C4-2B (cell line): Measurements from ENCODE around the gene COL23A1.

Experiments used
- H3K27ac ChIP-seq: fragments of 450-650 bp; 2 replicates; pipeline ENCODE4 v1.5.1; 2017
- ZFX ChIP-seq: fragments of 450-650 bp; IDR thresholded peaks from 2 replicates; pipeline ENCODE4 v1.6.1; 2017
- TF ChIP-seq, protein P1 (sequence below): fragments of 450-650 bp; conservative IDR thresholded peaks from 2 replicates; pipeline ENCODE4 v1.5.1; 2017; ENCODE audit warnings: mild to moderate bottlenecking

The COL23A1 gene

DNA sequence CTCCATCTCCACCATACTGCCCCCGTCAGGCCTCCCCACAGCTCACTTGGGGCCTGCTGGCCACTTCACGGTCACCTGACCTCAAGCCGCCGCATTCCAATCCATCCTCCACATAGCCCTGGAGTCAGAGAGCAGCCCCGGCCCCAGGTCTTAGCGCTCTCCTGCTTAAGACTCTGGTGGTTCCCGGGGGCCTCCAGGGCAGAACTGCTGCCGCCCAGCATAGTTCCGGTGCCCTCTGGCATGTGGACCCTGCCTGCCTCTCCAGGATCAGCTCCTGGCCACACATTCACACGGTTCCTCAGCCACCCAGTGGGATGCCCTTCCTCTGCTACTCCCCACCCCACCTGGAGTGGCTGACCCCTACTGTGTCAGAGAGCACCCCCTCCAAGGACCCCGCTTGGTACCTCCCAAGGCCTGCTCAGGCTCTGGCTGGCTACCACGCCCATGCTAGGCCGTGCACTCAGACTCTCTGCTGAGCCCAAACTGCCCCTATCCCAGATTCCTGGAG is 366.3 kb downstream of the COL23A1 start:
- no peak overlapping the region for H3K27ac ChIP-seq
- TF ChIP-seq, protein P1, sequence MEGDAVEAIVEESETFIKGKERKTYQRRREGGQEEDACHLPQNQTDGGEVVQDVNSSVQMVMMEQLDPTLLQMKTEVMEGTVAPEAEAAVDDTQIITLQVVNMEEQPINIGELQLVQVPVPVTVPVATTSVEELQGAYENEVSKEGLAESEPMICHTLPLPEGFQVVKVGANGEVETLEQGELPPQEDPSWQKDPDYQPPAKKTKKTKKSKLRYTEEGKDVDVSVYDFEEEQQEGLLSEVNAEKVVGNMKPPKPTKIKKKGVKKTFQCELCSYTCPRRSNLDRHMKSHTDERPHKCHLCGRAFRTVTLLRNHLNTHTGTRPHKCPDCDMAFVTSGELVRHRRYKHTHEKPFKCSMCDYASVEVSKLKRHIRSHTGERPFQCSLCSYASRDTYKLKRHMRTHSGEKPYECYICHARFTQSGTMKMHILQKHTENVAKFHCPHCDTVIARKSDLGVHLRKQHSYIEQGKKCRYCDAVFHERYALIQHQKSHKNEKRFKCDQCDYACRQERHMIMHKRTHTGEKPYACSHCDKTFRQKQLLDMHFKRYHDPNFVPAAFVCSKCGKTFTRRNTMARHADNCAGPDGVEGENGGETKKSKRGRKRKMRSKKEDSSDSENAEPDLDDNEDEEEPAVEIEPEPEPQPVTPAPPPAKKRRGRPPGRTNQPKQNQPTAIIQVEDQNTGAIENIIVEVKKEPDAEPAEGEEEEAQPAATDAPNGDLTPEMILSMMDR = no peak
- no peak for TF ChIP-seq ZFX

DNA sequence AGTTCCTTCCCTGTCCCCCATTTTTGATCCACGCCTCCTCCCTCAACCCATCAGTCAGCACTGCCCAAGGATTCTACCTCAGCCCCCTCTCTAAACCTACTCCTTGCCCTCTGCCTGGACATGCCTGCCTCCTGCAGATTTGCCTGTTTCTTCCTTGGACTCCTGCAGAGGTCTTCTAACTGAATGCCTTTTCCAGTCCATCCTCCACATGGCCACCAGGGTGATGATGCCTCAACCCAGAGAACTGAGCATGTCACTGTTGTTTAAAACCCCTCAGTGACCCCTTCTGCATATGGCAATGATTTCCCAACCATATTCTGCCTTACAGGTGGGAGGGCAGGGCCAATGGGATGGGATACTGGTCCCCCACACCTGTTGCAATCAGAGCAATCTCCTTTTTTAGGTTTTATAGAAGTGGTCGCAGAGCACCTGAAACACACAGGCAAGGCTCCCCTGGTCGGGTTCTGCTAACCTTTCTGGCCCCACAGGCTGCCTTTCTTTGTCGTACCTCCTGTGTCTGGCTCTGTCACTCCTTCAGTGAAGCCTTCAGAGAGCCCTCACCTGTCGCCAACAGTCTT is 366.9 kb downstream of the COL23A1 start:
- H3K27ac ChIP-seq = no peak overlapping the region
- no peak for TF ChIP-seq ZFX
- TF ChIP-seq, protein P1 = no peak

DNA sequence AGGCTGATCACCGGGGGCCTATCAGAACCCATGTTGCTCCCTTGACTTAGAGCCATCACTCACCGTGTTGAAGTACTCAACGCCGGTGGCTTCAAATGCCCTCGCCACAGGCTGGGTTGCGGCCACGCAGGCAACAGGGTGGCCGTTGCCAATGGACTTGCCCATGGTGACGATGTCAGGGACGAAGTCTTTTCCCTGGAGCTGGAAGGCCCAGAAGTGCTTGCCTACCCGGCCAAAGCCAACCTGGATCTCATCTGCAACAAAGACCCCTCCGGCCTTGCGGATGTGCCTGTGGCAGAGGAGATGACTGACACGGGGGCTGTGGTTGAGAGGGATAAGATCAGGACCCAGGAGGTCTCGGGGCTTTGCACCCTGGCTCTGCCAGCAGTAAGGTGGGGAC is 367.9 kb downstream of the COL23A1 start:
- no peak for TF ChIP-seq ZFX
- TF ChIP-seq, protein P1 = no peak
- no peak overlapping the region for H3K27ac ChIP-seq

DNA sequence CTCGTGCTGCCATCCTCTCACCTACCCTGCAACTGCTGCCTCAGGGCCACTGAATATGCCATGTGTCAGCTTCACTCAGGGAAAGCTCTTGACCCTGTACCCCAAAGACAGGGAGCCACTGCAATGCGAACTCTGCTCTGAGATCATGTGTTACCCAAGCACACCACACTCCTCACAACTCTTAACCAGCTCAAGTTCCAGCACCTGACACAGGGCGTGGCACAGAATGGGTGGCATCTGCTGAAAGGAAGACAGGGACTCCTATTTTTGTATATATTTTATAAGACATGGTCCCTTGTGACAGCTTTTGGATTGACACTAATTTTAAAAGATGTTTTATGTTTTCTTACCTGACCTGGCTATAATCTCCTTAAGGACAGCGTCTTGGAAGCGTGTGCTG is 368.3 kb downstream of the COL23A1 start:
- TF ChIP-seq, protein P1 = no peak
- TF ChIP-seq ZFX = no peak
- no peak overlapping the region for H3K27ac ChIP-seq

DNA sequence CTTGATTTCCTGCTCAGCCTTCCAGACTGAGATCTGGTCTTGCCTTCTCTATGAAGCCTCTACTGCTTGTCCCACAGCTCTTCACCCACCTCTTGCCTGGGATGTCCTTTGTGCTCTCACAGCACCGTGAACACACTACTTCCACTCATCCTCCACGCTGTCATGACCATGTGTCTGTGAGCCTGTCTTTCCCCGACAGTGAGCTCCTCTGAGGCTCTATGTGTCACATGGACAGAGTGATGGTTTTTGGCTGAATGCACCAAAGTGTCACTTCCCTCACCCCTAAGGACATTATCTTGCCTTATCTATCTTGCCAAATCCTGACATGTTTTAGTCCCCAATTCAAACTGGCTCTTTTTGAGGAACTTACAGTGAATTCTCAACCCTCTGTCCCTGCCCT is 368.9 kb downstream of the COL23A1 start:
- no peak overlapping the region for H3K27ac ChIP-seq
- TF ChIP-seq, protein P1 = no peak
- TF ChIP-seq ZFX = no peak

DNA sequence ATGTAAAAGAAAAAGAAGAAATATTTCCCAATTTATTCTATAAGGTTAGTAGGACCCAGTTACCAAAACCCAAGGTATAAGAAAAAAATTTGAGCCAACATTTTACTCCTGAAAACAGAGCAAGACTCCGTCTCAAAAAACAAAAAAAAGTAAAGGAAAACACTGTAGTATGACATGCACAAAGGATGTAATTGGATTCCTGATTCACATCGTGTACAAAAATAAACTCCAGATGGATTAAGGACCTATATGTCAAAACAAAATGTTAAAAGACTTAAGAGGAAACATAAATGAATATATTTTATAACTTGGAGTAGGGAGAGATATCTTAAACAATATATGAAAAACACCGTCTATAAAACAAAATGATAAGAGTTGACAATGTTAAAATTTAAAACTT is 371.4 kb downstream of the COL23A1 start:
- TF ChIP-seq ZFX = no peak
- TF ChIP-seq, protein P1 = no peak
- no peak overlapping the region for H3K27ac ChIP-seq

DNA sequence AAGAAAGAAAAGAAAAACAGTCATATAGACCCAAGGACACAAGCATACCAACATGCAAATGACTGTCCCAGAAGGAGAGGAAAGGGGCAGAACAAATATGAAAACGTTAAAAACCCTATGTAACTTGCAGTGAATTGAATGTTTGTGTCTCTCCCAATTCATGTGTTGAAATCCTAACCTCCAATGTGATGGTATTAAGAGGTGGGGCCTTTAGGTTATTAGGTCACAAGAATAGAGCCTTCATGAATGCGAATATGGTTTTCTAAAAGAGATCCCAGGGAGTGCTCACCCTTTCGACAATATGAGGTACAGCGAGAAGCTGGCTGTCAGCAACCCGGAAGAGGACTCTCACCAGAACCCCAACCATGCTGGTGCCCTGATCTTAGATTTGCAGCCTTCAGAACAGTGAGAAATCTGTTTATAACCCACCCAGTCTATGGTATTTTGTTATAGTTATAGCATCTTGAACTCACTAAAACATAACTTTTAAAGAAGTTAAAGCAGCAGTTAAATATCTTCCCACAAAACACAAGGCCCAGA is 371.9 kb downstream of the COL23A1 start:
- no peak overlapping the region for H3K27ac ChIP-seq
- TF ChIP-seq, protein P1 = no peak
- no peak for TF ChIP-seq ZFX
